NCI-H1417 (cell line): Measurements from ENCODE around the gene ARHGAP31.
"Not testable (repeated sequence)": the region's sequence is repeated elsewhere in the genome, so short reads cannot be mapped to it uniquely, and the experiment has no call there.

Source experiments
- DNase-seq, 3 experiments: peaks; one replicate each; lab custom pipeline; 2025; lab: John Stamatoyannopoulos, UW

Gene ARHGAP31

GRCh38 chr3:119295816-119296726 is 1.9 kb downstream of the ARHGAP31 start:
- DNase-seq, result peak in 1 of 3 experiments; percentile 42

GRCh38 chr3:119296727-119297122 is 2.5 kb downstream of the ARHGAP31 start:
- DNase-seq, result no peak

GRCh38 chr3:119297169-119297568 is 3.0 kb downstream of the ARHGAP31 start:
- DNase-seq, result no peak

GRCh38 chr3:119298565-119298941 is 4.4 kb downstream of the ARHGAP31 start:
- DNase-seq, result no peak

- no peak for DNase-seq
These were observed 6.8 kb downstream of the ARHGAP31 start for GRCh38 chr3:119300991-119301391.

- no peak for DNase-seq
These were observed 7.5 kb downstream of the ARHGAP31 start for GRCh38 chr3:119301662-119302061.

GRCh38 chr3:119302697-119303551 is 8.7 kb downstream of the ARHGAP31 start:
- no peak for DNase-seq

DNA sequence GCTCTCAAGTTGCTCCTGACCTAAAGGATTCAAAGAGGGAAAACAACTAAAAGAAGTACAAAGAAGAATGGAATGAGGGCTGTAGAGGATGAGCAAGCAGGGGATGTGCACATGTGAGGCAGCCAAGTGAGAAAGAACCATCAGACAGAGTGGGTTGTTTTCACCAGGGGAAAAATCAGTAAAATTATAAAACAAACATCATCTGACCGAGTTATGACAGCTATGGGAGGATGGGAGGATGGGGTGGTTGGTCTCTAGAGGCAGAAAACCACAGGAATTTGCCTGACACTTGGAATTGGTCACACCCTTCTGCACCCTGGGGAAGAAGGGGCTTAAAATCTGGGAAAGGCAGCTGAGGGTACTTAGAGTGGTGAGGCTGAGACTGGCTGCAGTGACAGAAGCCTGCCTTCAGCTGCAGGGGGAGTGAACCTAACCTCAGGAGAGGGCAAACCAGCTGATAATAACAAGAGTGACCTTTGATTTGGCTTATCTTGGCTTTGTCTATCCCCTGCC is 10.1 kb downstream of the ARHGAP31 start:
- no peak for DNase-seq

- no peak for DNase-seq
These were observed 11.1 kb downstream of the ARHGAP31 start for GRCh38 chr3:119305286-119305685.

- DNase-seq, result not testable (repeated sequence)
These were observed 12.2 kb downstream of the ARHGAP31 start for GRCh38 chr3:119306378-119306777.

- DNase-seq, result no peak
These were observed 14.2 kb downstream of the ARHGAP31 start for GRCh38 chr3:119308355-119308754.

DNA sequence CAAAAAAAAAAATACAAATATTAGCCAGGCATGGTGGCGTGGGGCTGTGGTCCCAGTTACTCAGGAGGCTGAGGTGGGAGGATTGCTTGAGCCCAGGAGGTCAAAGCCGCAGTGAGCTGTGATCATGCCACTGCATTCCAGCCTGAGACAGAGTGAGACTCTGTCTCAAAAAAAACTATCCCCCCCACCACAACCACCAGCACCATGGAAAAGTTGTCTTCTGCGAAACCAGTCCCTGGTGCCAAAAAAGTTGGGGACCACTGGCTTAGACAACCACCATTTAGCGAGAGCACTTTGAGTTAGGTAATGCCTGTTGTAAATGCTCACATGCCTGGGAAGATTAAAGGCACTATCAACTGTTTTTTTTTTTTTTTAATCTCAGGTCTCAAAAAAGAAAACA is 15.4 kb downstream of the ARHGAP31 start:
- DNase-seq, result no peak

- no peak for DNase-seq
These were observed 15.9 kb downstream of the ARHGAP31 start for GRCh38 chr3:119310071-119310470.

DNA sequence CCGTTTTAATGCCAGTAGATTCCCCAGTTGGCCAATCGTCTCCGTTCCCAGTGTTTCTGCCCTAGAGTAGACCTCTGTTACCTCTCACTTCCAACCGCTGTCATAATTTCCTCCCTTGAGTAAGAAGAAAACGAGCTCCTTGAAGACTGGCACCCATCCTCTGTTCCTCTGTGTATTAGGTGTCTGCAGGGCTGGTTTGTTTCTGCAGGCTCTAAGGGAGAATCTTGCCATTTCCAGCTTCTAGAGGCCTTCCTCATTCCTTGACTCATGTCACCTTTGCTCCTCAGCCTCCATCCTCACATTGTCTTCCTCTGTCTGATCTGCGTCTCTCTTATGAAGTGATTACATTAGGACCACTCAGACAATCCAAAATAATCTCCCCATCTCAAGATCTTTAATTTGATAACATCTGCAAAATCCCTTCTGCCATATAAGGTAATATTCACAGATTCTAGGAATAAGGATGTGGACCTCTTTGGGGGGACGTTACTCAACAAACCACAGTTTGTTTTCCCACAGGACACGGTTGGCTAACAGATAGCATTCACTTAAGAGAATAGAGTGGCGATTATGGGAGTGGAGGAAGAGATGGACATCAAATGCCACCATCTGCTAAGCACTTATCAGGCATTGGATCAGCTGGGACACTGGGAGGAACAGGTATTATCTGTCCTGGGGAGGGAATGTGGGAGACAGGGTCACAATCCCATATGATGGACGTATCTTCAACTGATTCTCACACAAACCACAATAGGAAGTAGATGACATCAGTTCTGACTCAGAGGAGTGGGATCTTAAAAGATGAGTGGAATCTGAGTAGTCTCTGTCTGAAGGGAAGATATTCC is 17.1 kb downstream of the ARHGAP31 start:
- DNase-seq, result no peak

DNA sequence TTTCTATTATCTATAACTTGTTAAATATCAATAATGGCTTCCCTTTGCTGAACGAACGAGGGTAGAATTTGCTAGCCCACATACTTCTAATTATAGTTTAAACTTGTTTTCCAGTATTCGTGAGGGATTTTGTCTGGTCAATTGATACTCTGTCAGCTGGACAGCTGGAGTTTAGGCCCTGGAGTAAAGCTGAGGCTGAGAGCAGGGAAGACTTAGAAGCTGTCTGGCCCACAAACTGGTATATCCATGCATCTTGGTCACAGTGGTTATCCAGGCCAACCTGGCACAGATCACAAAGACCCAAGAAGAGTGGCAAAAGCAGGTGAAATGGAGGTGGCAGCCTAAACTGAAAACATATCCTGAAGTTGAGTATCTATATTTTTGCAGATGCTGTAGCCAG is 19.3 kb downstream of the ARHGAP31 start:
- no peak for DNase-seq

DNA sequence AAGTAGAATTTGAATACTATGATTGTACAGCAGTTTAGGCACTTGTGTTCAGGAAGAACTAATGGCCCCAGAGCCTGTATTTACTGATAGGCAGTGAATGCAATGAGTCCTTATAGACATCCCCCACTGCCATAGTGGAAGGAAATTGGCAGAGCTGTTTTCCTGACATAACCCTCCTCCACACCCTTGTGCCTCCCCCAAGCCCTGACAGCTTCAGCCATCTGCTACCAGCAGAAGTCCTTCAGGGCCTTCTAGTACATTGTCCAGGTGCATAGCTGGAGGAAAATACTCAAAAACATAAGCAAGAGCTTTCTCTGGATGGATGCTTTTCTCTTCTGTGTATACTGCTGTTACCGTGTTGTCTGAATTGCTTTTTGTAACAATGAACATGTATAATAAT is 20.6 kb downstream of the ARHGAP31 start:
- DNase-seq, result no peak

DNA sequence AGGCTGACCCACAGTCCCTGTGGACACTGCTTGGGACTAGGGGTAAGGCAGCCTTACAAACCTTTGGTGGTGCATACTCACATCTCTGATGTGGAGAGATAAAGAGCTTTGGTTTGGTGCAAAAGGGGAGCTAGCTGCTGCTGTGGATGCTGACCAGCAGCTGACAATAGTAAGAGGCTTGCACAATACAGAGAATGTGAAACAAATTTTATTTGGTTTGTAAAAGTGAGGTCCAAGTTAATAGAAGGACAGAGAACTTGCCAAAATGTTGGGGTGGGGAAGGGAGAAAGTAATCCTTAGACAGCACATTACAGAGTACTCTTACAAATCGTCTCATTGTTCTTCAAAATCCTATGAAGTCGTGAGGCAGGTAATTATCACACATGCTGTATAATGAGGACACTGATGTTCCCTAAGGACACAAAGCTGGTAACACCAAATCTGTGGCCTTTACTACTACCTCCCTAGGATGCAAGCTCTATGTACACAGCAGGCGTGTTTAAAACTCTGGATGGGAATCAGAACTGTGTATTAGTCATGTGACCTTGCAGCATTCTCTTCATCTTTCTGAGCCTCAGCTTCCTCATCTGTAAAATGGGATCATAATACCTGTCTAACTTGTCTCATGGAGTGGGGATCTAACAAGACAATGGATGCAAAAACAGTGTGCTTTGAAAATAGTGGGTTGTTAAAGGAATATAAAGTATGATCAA is 21.6 kb downstream of the ARHGAP31 start:
- DNase-seq, result no peak

DNA sequence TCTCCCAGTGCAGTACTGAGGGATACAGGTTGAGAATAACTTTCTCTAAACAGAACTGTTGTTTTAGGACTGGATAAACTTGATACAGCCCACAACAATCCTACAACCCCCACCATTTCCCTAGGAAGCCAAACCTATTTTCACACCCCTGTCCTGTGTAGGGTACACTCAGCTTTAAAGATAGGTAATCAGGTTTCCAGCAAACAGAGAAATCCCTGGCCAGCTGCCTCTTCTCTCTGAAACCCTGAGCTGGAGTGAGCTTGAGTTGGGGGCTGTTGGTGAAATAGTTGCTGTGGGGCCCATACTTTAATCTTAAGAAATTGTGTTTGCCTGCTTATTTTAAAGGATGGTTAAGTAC is 22.1 kb downstream of the ARHGAP31 start:
- no peak for DNase-seq

DNA sequence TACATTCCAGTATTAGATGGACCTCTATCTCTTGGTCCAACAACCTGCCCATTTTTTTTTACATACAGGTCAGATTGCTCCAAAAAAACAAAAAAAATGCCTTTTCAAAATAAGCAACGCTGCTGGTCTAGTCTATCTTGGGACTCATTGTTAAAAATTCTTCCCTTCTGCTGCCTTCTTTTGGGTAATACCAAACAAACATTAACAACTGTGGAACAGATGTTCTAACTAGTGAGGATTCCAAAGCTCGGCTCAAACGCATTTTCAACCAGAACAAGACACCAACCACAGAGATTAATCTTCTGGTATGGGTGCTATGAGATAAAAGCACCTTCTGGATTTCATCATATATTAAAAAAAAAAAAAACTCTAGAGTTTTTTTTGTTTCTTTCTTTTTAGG is 24.7 kb downstream of the ARHGAP31 start:
- DNase-seq, result no peak

GRCh38 chr3:119319311-119319710 is 25.1 kb downstream of the ARHGAP31 start:
- no peak for DNase-seq

DNA sequence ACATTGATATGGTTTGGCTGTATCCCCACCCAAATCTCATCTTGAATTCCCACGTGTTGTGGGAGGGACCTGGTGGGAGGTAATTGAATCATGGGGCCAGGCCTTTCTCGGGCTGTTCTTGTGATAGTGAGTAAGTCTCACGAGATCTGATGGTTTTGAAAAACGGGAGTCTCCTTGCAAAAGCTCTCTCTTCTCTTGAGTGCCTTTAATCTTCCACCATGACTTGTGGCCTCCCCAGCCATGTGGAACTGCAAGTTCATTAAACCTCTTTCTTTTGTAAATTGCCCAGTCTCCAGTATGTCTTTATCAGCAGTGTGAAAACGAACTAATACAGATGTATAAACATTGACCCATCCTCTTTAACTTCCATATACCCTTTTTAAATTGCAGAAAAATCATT is 26.6 kb downstream of the ARHGAP31 start:
- not testable (repeated sequence) for DNase-seq
